SW480 (cell line): ENCODE data around the gene CDK5RAP3.
"Not testable (repeated sequence)": the region's sequence is repeated elsewhere in the genome, so short reads cannot be mapped to it uniquely, and the experiment has no call there.

Experiments used
- DNase-seq: peaks from one replicate; pipeline ENCODE4 v3.0.0-alpha.2; 2016; ENCODE audit warnings: low spot score

Gene CDK5RAP3

GRCh38 chr17:48001197-48001596 lies 30.3 kb downstream of the CDK5RAP3 start:
- DNase-seq: no peak

GRCh38 chr17:48001657-48002056 lies 30.7 kb downstream of the CDK5RAP3 start:
- DNase-seq: not testable (repeated sequence)

- peak; percentile 76 for DNase-seq
Measured at GRCh38 chr17:48002266-48002915, 31.5 kb downstream of the CDK5RAP3 start.

GRCh38 chr17:48002916-48003416 lies 32.1 kb downstream of the CDK5RAP3 start:
- DNase-seq: no peak

- no peak for DNase-seq
Measured at GRCh38 chr17:48003417-48004151, 32.7 kb downstream of the CDK5RAP3 start.

GRCh38 chr17:48004983-48005382 lies 34.1 kb downstream of the CDK5RAP3 start:
- no peak for DNase-seq

- DNase-seq: no peak
Measured at GRCh38 chr17:48006936-48007709, 36.2 kb downstream of the CDK5RAP3 start.

GRCh38 chr17:48010193-48010592 lies 39.3 kb downstream of the CDK5RAP3 start:
- DNase-seq: no peak

- peak; percentile 62 for DNase-seq
Measured at GRCh38 chr17:48011405-48012150, 40.7 kb downstream of the CDK5RAP3 start.

- peak; percentile 29 for DNase-seq
Measured at GRCh38 chr17:48012151-48012520, 41.2 kb downstream of the CDK5RAP3 start.

- no peak for DNase-seq
Measured at GRCh38 chr17:48012654-48013053, 41.7 kb downstream of the CDK5RAP3 start.

GRCh38 chr17:48013876-48014594 lies 43.1 kb downstream of the CDK5RAP3 start:
- DNase-seq: no peak

GRCh38 chr17:48014595-48015111 lies 43.7 kb downstream of the CDK5RAP3 start:
- no peak for DNase-seq

GRCh38 chr17:48016112-48016511 lies 45.2 kb downstream of the CDK5RAP3 start:
- DNase-seq: no peak

- DNase-seq: not testable (repeated sequence)
Measured at GRCh38 chr17:48017817-48018158, 46.9 kb downstream of the CDK5RAP3 start.

GRCh38 chr17:48021934-48022333 lies 51.0 kb downstream of the CDK5RAP3 start:
- no peak for DNase-seq

- no peak for DNase-seq
Measured at GRCh38 chr17:48022901-48023300, 52.0 kb downstream of the CDK5RAP3 start.

- DNase-seq: peak; percentile 87
Measured at GRCh38 chr17:48023400-48024148, 52.7 kb downstream of the CDK5RAP3 start.

GRCh38 chr17:48024149-48025039 lies 53.5 kb downstream of the CDK5RAP3 start:
- peak; percentile 90 for DNase-seq
